Measurements from ENCODE around the gene CD2. TPM values are rescaled to one million over a fixed set of nuclear protein-coding genes. Genes with fewer than 3 reads are reported as not detected.

CD2 gene
- total RNA-seq, 1 donor from 2014 or later: 8.3 TPM

DNA sequence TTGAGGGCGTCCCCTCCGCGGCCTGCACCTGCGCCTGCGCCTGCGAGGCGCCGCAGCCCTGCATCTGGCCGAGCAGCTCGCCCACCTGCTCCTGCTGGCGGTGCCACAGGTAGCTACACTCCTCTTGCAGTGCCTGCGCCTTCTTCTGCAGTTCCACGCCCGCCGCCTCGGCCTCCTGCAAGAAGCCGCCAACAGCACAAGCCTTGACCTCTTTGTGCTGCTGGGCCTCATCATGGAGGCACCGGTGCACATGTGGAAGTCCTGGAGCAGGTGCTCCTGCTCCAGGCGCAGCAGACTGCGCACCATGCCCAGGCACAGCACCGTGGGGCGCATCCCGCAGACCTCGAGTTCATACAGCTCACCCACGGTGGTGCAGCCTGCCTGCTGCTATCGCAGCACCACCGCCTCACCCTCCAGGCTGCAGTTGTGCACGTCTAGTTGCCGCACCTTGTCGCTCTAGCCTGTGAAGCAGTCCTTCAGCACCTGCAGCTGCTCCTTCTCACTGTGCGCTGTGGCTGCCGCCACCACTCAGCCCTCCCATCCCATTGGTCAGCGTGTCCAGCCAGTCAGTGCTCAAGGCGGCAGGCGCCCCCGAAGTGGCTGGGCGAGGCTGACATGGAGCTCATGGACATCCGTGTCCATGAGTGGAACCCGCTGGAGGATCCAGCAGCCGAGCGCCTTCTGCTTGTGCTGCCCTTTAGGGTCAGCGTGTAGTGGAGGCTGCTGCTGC, 12.2 kb upstream of the CD2 start:
- H3K27me3 ChIP-seq: no peaks in the 10 kb centered on the region
- no peak for DNase-seq (ENCODE audit: extremely low spot score in 2 of 2)
- no peak overlapping the region for H3K4me3 ChIP-seq
- no peak for TF ChIP-seq POLR2A (IDR thresholded peaks at IDR 0.05)
- TF ChIP-seq POLR2AphosphoS5 (IDR thresholded peaks at IDR 0.05; ENCODE audit: insufficient read depth in 1 of 2, low read depth in 1 of 2): no peak
- TF ChIP-seq, protein P1, sequence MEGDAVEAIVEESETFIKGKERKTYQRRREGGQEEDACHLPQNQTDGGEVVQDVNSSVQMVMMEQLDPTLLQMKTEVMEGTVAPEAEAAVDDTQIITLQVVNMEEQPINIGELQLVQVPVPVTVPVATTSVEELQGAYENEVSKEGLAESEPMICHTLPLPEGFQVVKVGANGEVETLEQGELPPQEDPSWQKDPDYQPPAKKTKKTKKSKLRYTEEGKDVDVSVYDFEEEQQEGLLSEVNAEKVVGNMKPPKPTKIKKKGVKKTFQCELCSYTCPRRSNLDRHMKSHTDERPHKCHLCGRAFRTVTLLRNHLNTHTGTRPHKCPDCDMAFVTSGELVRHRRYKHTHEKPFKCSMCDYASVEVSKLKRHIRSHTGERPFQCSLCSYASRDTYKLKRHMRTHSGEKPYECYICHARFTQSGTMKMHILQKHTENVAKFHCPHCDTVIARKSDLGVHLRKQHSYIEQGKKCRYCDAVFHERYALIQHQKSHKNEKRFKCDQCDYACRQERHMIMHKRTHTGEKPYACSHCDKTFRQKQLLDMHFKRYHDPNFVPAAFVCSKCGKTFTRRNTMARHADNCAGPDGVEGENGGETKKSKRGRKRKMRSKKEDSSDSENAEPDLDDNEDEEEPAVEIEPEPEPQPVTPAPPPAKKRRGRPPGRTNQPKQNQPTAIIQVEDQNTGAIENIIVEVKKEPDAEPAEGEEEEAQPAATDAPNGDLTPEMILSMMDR (IDR thresholded peaks at IDR 0.05): no peak
- no peaks in the 10 kb centered on the region for H3K4me1 ChIP-seq
- no peak overlapping the region for H3K27ac ChIP-seq
- no peaks in the 10 kb centered on the region for H3K36me3 ChIP-seq
- intact Hi-C loops (cut with DNase I): loop anchor here (10.0 kb wide), 1 partner anchor 303 kb away; no protein-coding TSS in a partner anchor
- H3K9me3 ChIP-seq: peaks cover 12% of the 10 kb centered on the region

GRCh38 chr1:116743535-116743934, 10.7 kb upstream of the CD2 start:
- TF ChIP-seq, protein P1 (IDR thresholded peaks at IDR 0.05): no peak
- no peak for TF ChIP-seq POLR2AphosphoS5 (IDR thresholded peaks at IDR 0.05; ENCODE audit: insufficient read depth in 1 of 2, low read depth in 1 of 2)
- no peak for TF ChIP-seq POLR2A (IDR thresholded peaks at IDR 0.05)
- peaks cover 20% of the 10 kb centered on the region for H3K9me3 ChIP-seq

DNA sequence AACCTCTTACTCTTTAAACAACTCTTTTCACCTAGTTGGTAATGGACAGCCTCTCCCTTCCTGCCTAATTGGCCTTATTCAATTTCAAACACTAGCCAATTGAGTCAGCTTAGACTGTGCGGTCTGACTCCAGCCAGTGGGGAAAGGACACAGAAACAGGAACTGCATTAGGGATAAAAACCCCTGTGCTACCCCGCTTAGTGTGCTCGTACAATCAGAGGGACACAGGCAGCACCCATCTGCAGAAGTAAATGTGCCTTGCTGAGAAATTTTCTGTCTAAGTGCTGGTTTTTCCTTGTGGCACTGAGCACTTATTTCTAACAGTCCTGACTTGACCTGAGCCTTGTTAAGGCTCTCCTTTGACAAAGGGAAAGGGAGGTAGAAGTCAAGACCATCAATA, 6.0 kb upstream of the CD2 start:
- TF ChIP-seq POLR2AphosphoS5 (IDR thresholded peaks at IDR 0.05; ENCODE audit: insufficient read depth in 1 of 2, low read depth in 1 of 2): no peak
- TF ChIP-seq, protein P1 (IDR thresholded peaks at IDR 0.05): no peak
- no peak for TF ChIP-seq POLR2A (IDR thresholded peaks at IDR 0.05)
- H3K27ac ChIP-seq: no peak overlapping the region
- H3K27me3 ChIP-seq: no peaks in the 10 kb centered on the region
- H3K36me3 ChIP-seq: no peaks in the 10 kb centered on the region
- H3K4me1 ChIP-seq: no peaks in the 10 kb centered on the region
- intact Hi-C loops (cut with DNase I): loop anchor here (10.0 kb wide), 1 partner anchor 297 kb away; no protein-coding TSS in a partner anchor
- DNase-seq (ENCODE audit: extremely low spot score in 2 of 2): no peak
- peaks cover 27% of the 10 kb centered on the region for H3K9me3 ChIP-seq
- no peak overlapping the region for H3K4me3 ChIP-seq

More at GRCh38 chr1:116743535-116743934, 10.7 kb upstream of the CD2 start:
- intact Hi-C loops (cut with DNase I): loop anchor here (10.0 kb wide), 1 partner anchor 301 kb away; no protein-coding TSS in a partner anchor
- no peaks in the 10 kb centered on the region for H3K27me3 ChIP-seq
- H3K27ac ChIP-seq: no peak overlapping the region
- H3K4me1 ChIP-seq: no peaks in the 10 kb centered on the region
- DNase-seq (ENCODE audit: extremely low spot score in 2 of 2): no peak
- H3K4me3 ChIP-seq: no peak overlapping the region
- no peaks in the 10 kb centered on the region for H3K36me3 ChIP-seq

- Histone ChIP-seq H3K4me3 (no peak overlapping the region), H3K27ac (no peak overlapping the region), H3K27me3 (no peaks in the 10 kb centered on the region), H3K9me3 (peaks cover 14% of the 10 kb centered on the region), H3K36me3 (no peaks in the 10 kb centered on the region), H3K4me1 (no peaks in the 10 kb centered on the region)
- intact Hi-C loops (cut with DNase I): no loop called here
- no peak for TF ChIP-seq POLR2A (IDR thresholded peaks at IDR 0.05)
- TF ChIP-seq, protein P1 (IDR thresholded peaks at IDR 0.05): no peak
- DNase-seq (ENCODE audit: extremely low spot score in 2 of 2): no peak
Measured at GRCh38 chr1:116751146-116751545, 3.1 kb upstream of the CD2 start.

GRCh38 chr1:116751621-116752020, 2.6 kb upstream of the CD2 start:
- no peak for DNase-seq (ENCODE audit: extremely low spot score in 2 of 2)
- Histone ChIP-seq H3K4me3 (no peak overlapping the region), H3K27me3 (no peaks in the 10 kb centered on the region), H3K36me3 (no peaks in the 10 kb centered on the region), H3K4me1 (no peaks in the 10 kb centered on the region), H3K9me3 (peaks cover 14% of the 10 kb centered on the region), H3K27ac (no peak overlapping the region)
- intact Hi-C loops (cut with DNase I): no loop called here
- TF ChIP-seq, protein P1 (IDR thresholded peaks at IDR 0.05): no peak
- TF ChIP-seq POLR2A (IDR thresholded peaks at IDR 0.05) (no peak), POLR2AphosphoS5 (IDR thresholded peaks at IDR 0.05; ENCODE audit: insufficient read depth in 1 of 2, low read depth in 1 of 2) (no peak)
